Esophagus squamous epithelium (tissue), 4 donors: Measurements from ENCODE around the gene TMEM178B.

Source experiments
- CTCF ChIP-seq, 6 experiments: fragments of 450-650 bp in 4 of 6; fragments of 200-600 bp in 2 of 6; sonication (generic) in 2 of 6; IDR thresholded peaks; one replicate each; pipeline ENCODE4 v1.5.1; 2016 to 2019; ENCODE audit warnings: antibody characterized with exemption in 6 of 6, mild to moderate bottlenecking in 4 of 6, moderate library complexity in 4 of 6
- POLR2A ChIP-seq, 4 donors: fragments of 450-650 bp; IDR thresholded peaks; one replicate each; pipeline ENCODE4 v1.6.1; 2017; ENCODE audit warnings: antibody characterized with exemption in 4 of 4, mild to moderate bottlenecking in 4 of 4, moderate library complexity in 3 of 4

GRCh38 chr7:141287936-141288335 is 214.1 kb downstream of the TMEM178B start:
- TF ChIP-seq CTCF (IDR thresholded peaks at IDR 0.05), result no peak
- no peak for TF ChIP-seq POLR2A (IDR thresholded peaks at IDR 0.05)
